Measurements from ENCODE around the gene DNAH2.

The DNAH2 gene

DNA sequence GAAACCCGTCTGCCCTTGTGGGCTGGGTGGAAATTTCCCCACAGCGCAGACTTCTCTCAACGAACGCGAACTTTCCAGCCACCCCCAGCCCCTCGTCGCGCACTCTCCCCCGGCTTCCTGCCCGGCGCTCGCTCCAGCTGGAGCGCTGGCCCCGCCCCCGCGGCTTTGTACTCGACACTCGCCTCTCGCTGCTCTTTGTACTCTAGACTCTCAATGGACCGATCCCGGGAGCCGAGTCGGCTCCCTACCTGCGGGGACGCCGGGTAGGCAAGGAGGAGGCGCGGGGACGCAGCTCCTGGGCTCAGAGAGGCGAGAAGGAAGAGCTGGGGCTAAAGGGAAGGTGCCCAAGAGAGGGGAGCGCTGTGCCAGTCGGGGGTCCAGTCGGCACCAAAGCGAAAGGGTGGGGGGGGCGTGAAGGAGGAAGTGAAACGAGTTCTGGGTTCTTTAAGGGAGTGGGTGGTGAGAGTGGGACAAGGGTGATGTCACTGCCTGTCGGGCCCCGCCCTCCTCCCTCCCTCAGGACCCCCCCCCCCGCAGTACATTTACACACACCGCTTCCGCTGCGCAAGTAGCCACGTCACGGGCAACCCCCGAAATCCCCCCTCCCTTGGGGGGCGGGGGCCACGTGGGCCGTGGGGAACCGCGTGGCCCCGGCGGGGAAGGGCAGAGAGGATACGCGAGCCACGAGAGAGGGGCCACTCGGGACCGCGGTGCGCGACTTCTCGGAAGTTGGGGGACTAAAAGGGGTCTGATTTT is 126.2 kb downstream of the DNAH2 start:
- DNase-seq (ENCODE audit: insufficient read length, low spot score) (peak; percentile 82), FAIRE-seq (no peak)
- TF ChIP-seq TAF1 (IDR thresholded peaks at IDR 0.05; ENCODE audit: low read depth, low read length) (0 out of 2 replicates have a peak, but pooled peaks have one; percentile 46), PAX5 (IDR thresholded peaks at IDR 0.05; ENCODE audit: insufficient read depth, low read length, severe bottlenecking) (no peak), SPI1 (IDR thresholded peaks at IDR 0.05; ENCODE audit: low read depth, low read length) (peak; percentile 96), POLR2AphosphoS5 (IDR thresholded peaks at IDR 0.05; ENCODE audit: low read depth, low read length) (peak; percentile 76)

DNA sequence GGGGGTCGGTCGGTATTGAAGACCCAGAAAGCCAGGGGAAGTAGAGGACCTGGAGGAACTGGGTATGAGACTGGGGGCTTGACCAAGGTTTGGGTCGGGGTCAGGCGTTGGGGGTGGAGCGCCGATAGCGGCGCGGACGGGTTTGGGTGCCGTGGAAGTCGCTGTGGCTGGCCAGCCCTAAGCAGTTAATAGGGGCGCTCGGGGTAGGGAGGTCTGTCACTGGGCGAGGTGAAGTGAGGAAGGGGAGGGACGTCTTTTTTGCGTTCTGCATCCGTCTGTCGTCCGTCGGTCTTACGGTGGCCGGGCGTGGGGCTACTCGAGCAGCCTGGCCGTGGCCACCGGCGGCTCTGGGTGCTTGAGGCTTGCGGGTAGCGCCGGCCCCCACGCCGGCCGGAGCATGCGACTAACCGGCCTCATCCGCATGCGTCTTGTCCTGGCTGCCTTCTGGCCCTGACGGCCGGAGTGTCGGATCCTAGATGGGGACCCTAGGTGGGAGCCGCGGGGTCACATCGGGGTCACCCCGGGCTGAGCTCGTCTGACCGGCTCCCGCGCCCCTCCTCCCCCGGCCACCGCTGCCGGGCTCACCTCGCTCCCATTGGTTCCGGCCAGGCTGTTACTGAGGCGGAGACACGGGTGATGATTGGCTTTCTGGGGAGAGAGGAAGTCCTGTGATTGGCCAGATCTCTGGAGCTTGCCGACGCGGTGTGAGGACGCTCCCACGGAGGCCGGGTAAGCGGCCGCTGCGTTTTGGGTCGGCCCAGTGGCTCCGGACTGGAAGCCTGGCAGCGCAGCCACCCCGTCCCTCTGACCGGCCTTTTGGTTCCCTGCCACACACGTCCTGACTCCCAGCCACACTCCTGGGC is 127.0 kb downstream of the DNAH2 start:
- peak; percentile 57 for TF ChIP-seq POLR2AphosphoS5 (IDR thresholded peaks at IDR 0.05; ENCODE audit: low read depth, low read length)
- peak; percentile 82 for TF ChIP-seq SPI1 (IDR thresholded peaks at IDR 0.05; ENCODE audit: low read depth, low read length)
- TF ChIP-seq PAX5 (IDR thresholded peaks at IDR 0.05; ENCODE audit: insufficient read depth, low read length, severe bottlenecking) = no peak
- TF ChIP-seq POLR2A (IDR thresholded peaks at IDR 0.05; ENCODE audit: low read depth, low read length) = peak; percentile 69
- TF ChIP-seq POU2F2 (IDR thresholded peaks at IDR 0.05; ENCODE audit: low read depth, low read length) = no peak
- DNase-seq (ENCODE audit: insufficient read length, low spot score) = peak; percentile 95
- peak; percentile 98 for FAIRE-seq

DNA sequence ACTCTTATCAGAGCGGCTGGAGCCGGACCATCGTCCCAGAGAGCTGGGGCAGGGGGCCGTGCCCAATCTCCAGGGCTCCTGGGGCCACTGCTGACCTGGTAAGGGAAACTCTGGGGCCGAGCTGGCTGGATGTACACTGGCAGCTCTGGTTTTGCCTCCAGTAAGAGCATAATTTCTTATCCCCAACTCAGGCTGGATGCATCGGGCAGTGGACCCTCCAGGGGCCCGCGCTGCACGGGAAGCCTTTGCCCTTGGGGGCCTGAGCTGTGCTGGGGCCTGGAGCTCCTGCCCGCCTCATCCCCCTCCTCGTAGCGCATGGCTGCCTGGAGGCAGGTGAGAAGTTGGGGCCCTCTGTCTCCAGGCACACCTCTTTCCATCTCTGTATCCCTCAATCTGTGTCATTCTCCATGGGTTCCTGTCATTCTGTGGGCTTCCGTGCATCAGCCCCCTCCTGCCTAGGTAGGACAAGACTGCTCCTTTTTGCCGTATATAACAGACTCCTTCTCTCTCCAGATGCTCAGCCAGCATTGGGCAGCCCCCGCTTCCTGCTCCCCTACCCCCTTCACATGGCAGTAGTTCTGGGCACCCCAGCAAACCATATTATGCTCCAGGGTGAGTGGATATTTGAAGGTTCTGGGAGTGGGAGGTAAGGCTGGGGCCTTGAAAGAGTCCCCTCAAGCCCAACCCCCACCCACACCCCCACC is 128.0 kb downstream of the DNAH2 start:
- FAIRE-seq = no peak
- TF ChIP-seq POLR2AphosphoS5 (IDR thresholded peaks at IDR 0.05; ENCODE audit: low read depth, low read length) (no peak), SPI1 (IDR thresholded peaks at IDR 0.05; ENCODE audit: low read depth, low read length) (no peak), PAX5 (IDR thresholded peaks at IDR 0.05; ENCODE audit: insufficient read depth, low read length, severe bottlenecking) (no peak), POLR2A (IDR thresholded peaks at IDR 0.05; ENCODE audit: low read depth, low read length) (no peak), POU2F2 (IDR thresholded peaks at IDR 0.05; ENCODE audit: low read depth, low read length) (no peak), TAF1 (IDR thresholded peaks at IDR 0.05; ENCODE audit: low read depth, low read length) (no peak)

DNA sequence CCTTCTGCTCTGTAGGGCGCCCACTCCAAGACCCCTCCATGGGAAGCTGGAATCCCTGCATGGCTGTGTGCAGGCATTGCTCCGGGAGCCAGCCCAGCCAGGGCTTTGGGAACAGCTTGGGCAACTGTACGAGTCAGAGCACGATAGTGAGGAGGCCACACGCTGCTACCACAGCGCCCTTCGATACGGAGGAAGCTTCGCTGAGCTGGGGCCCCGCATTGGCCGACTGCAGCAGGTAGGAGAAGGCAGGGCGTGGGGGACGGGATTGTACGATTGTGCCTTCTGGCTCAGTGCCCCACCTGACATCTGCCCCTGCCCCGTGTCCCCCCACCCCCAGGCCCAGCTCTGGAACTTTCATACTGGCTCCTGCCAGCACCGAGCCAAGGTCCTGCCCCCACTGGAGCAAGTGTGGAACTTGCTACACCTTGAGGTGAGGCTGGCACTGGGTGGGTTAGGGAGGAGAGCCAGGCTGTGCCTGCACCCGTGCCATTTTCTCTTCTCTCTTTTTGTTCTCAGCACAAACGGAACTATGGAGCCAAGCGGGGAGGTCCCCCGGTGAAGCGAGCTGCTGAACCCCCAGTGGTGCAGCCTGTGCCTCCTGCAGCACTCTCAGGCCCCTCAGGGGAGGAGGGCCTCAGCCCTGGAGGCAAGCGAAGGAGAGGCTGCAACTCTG is 128.7 kb downstream of the DNAH2 start:
- DNase-seq (ENCODE audit: insufficient read length, low spot score) = no peak
- TF ChIP-seq POLR2A (IDR thresholded peaks at IDR 0.05; ENCODE audit: low read depth, low read length) (peak; percentile 35; the same call in 1 of the 2 replicates), SPI1 (IDR thresholded peaks at IDR 0.05; ENCODE audit: low read depth, low read length) (no peak)
- no peak for FAIRE-seq

More for the DNA sequence above, 128.0 kb downstream of the DNAH2 start:
- DNase-seq (ENCODE audit: insufficient read length, low spot score) = no peak

DNA sequence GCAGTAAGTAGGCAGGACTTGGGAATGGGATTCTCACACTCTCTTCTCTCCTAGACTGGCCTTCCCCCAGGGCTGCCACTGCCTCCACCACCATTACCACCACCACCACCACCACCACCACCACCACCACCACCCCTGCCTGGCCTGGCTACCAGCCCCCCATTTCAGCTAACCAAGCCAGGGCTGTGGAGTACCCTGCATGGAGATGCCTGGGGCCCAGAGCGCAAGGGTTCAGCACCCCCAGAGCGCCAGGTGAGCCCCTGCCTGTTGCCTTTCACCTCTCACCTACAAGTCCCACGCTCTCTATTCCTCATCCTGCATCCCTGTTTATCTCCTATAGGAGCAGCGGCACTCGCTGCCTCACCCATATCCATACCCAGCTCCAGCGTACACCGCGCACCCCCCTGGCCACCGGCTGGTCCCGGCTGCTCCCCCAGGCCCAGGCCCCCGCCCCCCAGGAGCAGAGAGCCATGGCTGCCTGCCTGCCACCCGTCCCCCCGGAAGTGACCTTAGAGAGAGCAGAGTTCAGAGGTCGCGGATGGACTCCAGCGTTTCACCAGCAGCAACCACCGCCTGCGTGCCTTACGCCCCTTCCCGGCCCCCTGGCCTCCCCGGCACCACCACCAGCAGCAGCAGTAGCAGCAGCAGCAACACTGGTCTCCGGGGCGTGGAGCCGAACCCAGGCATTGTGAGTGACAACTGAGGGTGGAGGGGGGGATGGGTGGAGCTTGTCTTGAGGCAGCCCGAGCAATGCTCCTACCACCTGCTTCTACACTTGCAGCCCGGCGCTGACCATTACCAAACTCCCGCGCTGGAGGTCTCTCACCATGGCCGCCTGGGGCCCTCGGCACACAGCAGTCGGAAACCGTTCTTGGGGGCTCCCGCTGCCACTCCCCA is 129.5 kb downstream of the DNAH2 start:
- no peak for DNase-seq (ENCODE audit: insufficient read length, low spot score)
- FAIRE-seq = no peak
- no peak for TF ChIP-seq POU2F2 (IDR thresholded peaks at IDR 0.05; ENCODE audit: low read depth, low read length)
- TF ChIP-seq SPI1 (IDR thresholded peaks at IDR 0.05; ENCODE audit: low read depth, low read length) = no peak
- no peak for TF ChIP-seq POLR2AphosphoS5 (IDR thresholded peaks at IDR 0.05; ENCODE audit: low read depth, low read length)
- TF ChIP-seq PAX5 (IDR thresholded peaks at IDR 0.05; ENCODE audit: insufficient read depth, low read length, severe bottlenecking) = no peak
- TF ChIP-seq POLR2A (IDR thresholded peaks at IDR 0.05; ENCODE audit: low read depth, low read length) = no peak
- no peak for TF ChIP-seq TAF1 (IDR thresholded peaks at IDR 0.05; ENCODE audit: low read depth, low read length)

DNA sequence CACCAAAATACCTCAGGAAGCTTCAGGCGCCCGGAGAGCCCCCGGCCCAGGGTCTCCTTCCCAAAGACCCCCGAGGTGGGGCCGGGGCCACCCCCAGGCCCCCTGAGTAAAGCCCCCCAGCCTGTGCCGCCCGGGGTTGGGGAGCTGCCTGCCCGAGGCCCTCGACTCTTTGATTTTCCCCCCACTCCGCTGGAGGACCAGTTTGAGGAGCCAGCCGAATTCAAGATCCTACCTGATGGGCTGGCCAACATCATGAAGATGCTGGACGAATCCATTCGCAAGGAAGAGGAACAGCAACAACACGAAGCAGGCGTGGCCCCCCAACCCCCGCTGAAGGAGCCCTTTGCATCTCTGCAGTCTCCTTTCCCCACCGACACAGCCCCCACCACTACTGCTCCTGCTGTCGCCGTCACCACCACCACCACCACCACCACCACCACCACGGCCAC is 130.6 kb downstream of the DNAH2 start:
- DNase-seq (ENCODE audit: insufficient read length, low spot score) (no peak), FAIRE-seq (no peak)
- TF ChIP-seq PAX5 (IDR thresholded peaks at IDR 0.05; ENCODE audit: insufficient read depth, low read length, severe bottlenecking) = no peak
- TF ChIP-seq TAF1 (IDR thresholded peaks at IDR 0.05; ENCODE audit: low read depth, low read length) = no peak

DNA sequence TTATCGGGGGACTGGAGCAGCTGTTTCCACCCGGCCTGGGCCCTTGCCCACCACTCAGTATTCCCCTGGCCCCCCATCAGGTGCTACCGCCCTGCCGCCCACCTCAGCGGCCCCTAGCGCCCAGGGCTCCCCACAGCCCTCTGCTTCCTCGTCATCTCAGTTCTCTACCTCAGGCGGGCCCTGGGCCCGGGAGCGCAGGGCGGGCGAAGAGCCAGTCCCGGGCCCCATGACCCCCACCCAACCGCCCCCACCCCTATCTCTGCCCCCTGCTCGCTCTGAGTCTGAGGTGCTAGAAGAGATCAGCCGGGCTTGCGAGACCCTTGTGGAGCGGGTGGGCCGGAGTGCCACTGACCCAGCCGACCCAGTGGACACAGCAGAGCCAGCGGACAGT is 131.2 kb downstream of the DNAH2 start:
- DNase-seq (ENCODE audit: insufficient read length, low spot score) = no peak
- no peak for TF ChIP-seq SPI1 (IDR thresholded peaks at IDR 0.05; ENCODE audit: low read depth, low read length)
- no peak for TF ChIP-seq POLR2AphosphoS5 (IDR thresholded peaks at IDR 0.05; ENCODE audit: low read depth, low read length)
- no peak for TF ChIP-seq POLR2A (IDR thresholded peaks at IDR 0.05; ENCODE audit: low read depth, low read length)
- no peak for TF ChIP-seq POU2F2 (IDR thresholded peaks at IDR 0.05; ENCODE audit: low read depth, low read length)
- TF ChIP-seq PAX5 (IDR thresholded peaks at IDR 0.05; ENCODE audit: insufficient read depth, low read length, severe bottlenecking) = no peak
- TF ChIP-seq TAF1 (IDR thresholded peaks at IDR 0.05; ENCODE audit: low read depth, low read length) = no peak
- FAIRE-seq = no peak

DNA sequence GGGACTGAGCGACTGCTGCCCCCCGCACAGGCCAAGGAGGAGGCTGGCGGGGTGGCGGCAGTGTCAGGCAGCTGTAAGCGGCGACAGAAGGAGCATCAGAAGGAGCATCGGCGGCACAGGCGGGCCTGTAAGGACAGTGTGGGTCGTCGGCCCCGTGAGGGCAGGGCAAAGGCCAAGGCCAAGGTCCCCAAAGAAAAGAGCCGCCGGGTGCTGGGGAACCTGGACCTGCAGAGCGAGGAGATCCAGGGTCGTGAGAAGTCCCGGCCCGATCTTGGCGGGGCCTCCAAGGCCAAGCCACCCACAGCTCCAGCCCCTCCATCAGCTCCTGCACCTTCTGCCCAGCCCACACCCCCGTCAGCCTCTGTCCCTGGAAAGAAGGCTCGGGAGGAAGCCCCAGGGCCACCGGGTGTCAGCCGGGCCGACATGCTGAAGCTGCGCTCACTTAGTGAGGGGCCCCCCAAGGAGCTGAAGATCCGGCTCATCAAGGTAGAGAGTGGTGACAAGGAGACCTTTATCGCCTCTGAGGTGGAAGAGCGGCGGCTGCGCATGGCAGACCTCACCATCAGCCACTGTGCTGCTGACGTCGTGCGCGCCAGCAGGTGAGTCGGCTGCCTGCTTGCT is 131.7 kb downstream of the DNAH2 start:
- FAIRE-seq (no peak), DNase-seq (ENCODE audit: insufficient read length, low spot score) (no peak)
- TF ChIP-seq POLR2A (IDR thresholded peaks at IDR 0.05; ENCODE audit: low read depth, low read length) (no peak), PAX5 (IDR thresholded peaks at IDR 0.05; ENCODE audit: insufficient read depth, low read length, severe bottlenecking) (no peak), TAF1 (IDR thresholded peaks at IDR 0.05; ENCODE audit: low read depth, low read length) (no peak), POLR2AphosphoS5 (IDR thresholded peaks at IDR 0.05; ENCODE audit: low read depth, low read length) (no peak), SPI1 (IDR thresholded peaks at IDR 0.05; ENCODE audit: low read depth, low read length) (no peak), POU2F2 (IDR thresholded peaks at IDR 0.05; ENCODE audit: low read depth, low read length) (no peak)
